Measurements from ENCODE around the gene GNG5.

DNA sequence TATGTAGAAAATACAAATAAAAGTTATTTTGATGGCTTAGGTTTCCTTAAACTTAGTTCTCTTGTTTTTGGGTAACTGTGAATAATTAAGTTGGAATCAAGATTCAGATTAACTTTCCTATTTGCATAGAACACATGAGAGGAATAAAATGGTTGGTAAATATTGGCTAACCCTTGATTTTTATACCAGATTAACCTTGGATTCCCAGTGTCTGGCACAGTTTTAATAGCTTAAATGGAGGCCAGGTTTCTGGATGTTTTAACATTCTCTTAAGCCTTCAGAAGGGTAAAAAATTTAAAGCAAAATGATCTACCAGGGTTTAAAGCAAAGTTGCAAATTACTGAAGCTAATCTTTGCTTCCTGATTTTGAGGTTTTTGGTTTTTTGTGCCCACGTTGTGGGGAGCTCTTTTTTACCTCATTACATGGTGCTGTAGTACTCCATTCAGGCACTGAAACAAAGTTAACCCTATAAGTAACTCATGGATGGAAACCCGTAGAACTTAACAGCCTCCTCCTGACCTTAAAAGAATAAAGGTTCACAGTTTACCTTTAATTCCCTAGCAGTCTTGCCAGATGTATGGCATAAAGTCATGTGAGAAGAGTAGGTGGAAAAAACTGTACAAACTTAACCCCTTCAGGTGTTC is 8.6 kb downstream of the GNG5 start:
- TF ChIP-seq, protein P1, sequence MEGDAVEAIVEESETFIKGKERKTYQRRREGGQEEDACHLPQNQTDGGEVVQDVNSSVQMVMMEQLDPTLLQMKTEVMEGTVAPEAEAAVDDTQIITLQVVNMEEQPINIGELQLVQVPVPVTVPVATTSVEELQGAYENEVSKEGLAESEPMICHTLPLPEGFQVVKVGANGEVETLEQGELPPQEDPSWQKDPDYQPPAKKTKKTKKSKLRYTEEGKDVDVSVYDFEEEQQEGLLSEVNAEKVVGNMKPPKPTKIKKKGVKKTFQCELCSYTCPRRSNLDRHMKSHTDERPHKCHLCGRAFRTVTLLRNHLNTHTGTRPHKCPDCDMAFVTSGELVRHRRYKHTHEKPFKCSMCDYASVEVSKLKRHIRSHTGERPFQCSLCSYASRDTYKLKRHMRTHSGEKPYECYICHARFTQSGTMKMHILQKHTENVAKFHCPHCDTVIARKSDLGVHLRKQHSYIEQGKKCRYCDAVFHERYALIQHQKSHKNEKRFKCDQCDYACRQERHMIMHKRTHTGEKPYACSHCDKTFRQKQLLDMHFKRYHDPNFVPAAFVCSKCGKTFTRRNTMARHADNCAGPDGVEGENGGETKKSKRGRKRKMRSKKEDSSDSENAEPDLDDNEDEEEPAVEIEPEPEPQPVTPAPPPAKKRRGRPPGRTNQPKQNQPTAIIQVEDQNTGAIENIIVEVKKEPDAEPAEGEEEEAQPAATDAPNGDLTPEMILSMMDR (IDR thresholded peaks at IDR 0.05) = no peak
- no peak for TF ChIP-seq POLR2A (IDR thresholded peaks at IDR 0.05)
- no peak for TF ChIP-seq EP300 (IDR thresholded peaks at IDR 0.05)
